Natural killer cell (primary cell): ENCODE measurements around the gene LDB1. TPM values are rescaled to one million over a fixed set of nuclear protein-coding genes. Genes with fewer than 3 reads are reported as not detected.

Experiments
- ATAC-seq, 3 donors: fragments of 150-1000 bp in 2 of 3; fragments of 200-7000 bp in 1 of 3; cut with Tn5 transposase; 1 replicate in 1 of 3; 2 replicates in 2 of 3; pipeline ENCODE4 v1.10.0; 2021; ENCODE audit warnings: mild to moderate bottlenecking in 2 of 3, moderate library complexity in 2 of 3
- DNase-seq, 2 donors: peaks; one replicate each; pipeline versions ENCODE4 v3.0.0 to v3.0.0-alpha.2; 2013 to 2021; ENCODE audit warnings: mixed read lengths in 1 of 2
- H3K27ac ChIP-seq: one replicate; pipeline ENCODE4 v1.5.1; 2013; ENCODE audit warnings: mild to moderate bottlenecking, low read length
- H3K27me3 ChIP-seq: one replicate; pipeline ENCODE4 v1.6.1; 2013; ENCODE audit warnings: low read length; ENCODE audit not compliant: control insufficient read depth, insufficient read depth
- H3K36me3 ChIP-seq: one replicate; pipeline ENCODE4 v1.6.1; 2013; ENCODE audit warnings: low read length; ENCODE audit not compliant: control insufficient read depth, insufficient read depth
- H3K4me1 ChIP-seq: one replicate; pipeline ENCODE4 v1.6.1; 2013; ENCODE audit warnings: low read length; ENCODE audit not compliant: control insufficient read depth, insufficient read depth
- H3K4me3 ChIP-seq: one replicate; pipeline ENCODE4 v1.5.1; 2013; ENCODE audit warnings: low read length
- H3K9me3 ChIP-seq: one replicate; pipeline ENCODE4 v1.6.1; 2013; ENCODE audit warnings: low read length; ENCODE audit not compliant: control insufficient read depth, insufficient read depth
- H3K27ac Mint-ChIP-seq, 2 donors: one replicate each; pipeline ENCODE4 v1.8.0; 2022; ENCODE audit warnings: mild to moderate bottlenecking in 2 of 2, mixed read lengths in 2 of 2, moderate library complexity in 1 of 2
- H3K27me3 Mint-ChIP-seq, 2 donors: one replicate each; pipeline ENCODE4 v1.8.0; 2022; ENCODE audit warnings: low read depth in 2 of 2, mixed read lengths in 2 of 2
- H3K36me3 Mint-ChIP-seq: one replicate; pipeline ENCODE4 v1.8.0; 2022; ENCODE audit warnings: mixed read lengths
- H3K4me1 Mint-ChIP-seq, 2 donors: one replicate each; pipeline ENCODE4 v1.8.0; 2022; ENCODE audit warnings: mixed read lengths in 2 of 2
- H3K4me3 Mint-ChIP-seq: one replicate; pipeline ENCODE4 v1.8.0; 2022; ENCODE audit warnings: mild to moderate bottlenecking, moderate library complexity, mixed read lengths
- H3K9me3 Mint-ChIP-seq, 2 donors: one replicate each; pipeline ENCODE4 v1.8.0; 2022; ENCODE audit warnings: mixed read lengths in 2 of 2
- CTCF ChIP-seq: fragments of 200-600 bp; IDR thresholded peaks from one replicate; pipeline ENCODE4 v1.8.0; 2022; ENCODE audit warnings: antibody characterized with exemption
- WGBS: methylation state at CpG from one replicate; pipeline ENCODE4 v1.1.7; 2013; ENCODE audit warnings: missing lambda C conversion rate; ENCODE audit not compliant: insufficient coverage; 5-methylcytosine and 5-hydroxymethylcytosine counted together
- intact Hi-C: fragments of 100-400 bp; cut with micrococcal nuclease; formaldehyde crosslinking; loops from one replicate; pipeline ENCODE4 v1.14.2; 2022
- total RNA-seq, 4 donors: library from RNA; stranded (reverse); fragments of 120-200 nt in 1 of 4; gene quantifications; one replicate each; pipeline versions ENCODE4 v1.2.3 to v1.2.4, GENCODE V29; 2013 to 2022

The LDB1 gene
- total RNA-seq, 3 donors from 2014 or later (not counting 1 experiment from before 2014, with no cell fraction given), result 103 to 109 (median 104) TPM

DNA sequence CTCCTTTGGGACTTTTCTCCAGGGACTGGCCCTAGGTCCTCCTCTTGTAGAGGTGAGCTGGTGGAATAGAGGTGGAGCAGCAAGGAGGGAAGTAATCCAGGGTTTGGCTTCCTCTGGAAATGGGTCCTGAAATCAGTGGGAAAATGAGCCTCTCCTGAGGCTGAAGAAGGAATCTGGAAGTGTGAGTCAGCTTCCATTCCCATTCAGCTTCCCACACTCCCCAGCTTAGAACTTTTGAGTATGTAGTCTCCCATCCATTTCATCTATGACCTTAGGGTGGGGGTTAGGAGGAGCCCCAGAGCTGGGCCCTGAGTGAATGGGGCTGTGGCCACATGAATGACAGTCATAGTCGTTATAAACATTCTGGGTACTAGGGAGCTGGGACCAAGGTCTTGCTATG lies 17.7 kb downstream of the LDB1 start:
- Mint-ChIP-seq H3K27me3 (no peaks in the 10 kb centered on the region), H3K4me3 (no peak overlapping the region), H3K9me3 (no peaks in the 10 kb centered on the region), H3K4me1 (peaks cover 9 to 22% of the 10 kb centered on the region in 2 donors), H3K36me3 (no peaks in the 10 kb centered on the region), H3K27ac (no peak overlapping the region)
- DNase-seq, result no peak
- Histone ChIP-seq H3K36me3 (peaks cover 13% of the 10 kb centered on the region), H3K27ac (no peak overlapping the region), H3K27me3 (no peaks in the 10 kb centered on the region), H3K4me3 (no peak overlapping the region), H3K9me3 (no peaks in the 10 kb centered on the region), H3K4me1 (peaks cover 14% of the 10 kb centered on the region)
- intact Hi-C loops, result no loop called here
- WGBS, result 76% methylated on average over 1 of the region's 1 CpG
- ATAC-seq, result no peak
- no peak for TF ChIP-seq CTCF

GRCh38 chr10:102101152-102101551 lies 19.0 kb downstream of the LDB1 start:
- Mint-ChIP-seq H3K27ac (no peak overlapping the region), H3K4me1 (peaks cover 9 to 19% of the 10 kb centered on the region in 2 donors), H3K27me3 (no peaks in the 10 kb centered on the region), H3K4me3 (no peak overlapping the region), H3K9me3 (no peaks in the 10 kb centered on the region), H3K36me3 (no peaks in the 10 kb centered on the region)
- H3K27me3 ChIP-seq, result no peaks in the 10 kb centered on the region
- ATAC-seq, result no peak
- intact Hi-C loops, result no loop called here
- WGBS, result 86% methylated on average over 5 of the region's 5 CpGs
- peaks cover 6% of the 10 kb centered on the region for H3K36me3 ChIP-seq
- no peak overlapping the region for H3K27ac ChIP-seq
- H3K4me1 ChIP-seq, result peaks cover 14% of the 10 kb centered on the region
- no peak for DNase-seq
- no peak for TF ChIP-seq CTCF
- H3K9me3 ChIP-seq, result no peaks in the 10 kb centered on the region
- no peak overlapping the region for H3K4me3 ChIP-seq

GRCh38 chr10:102096449-102096848 lies 23.7 kb downstream of the LDB1 start:
- ATAC-seq (no peak), DNase-seq (no peak)
- Histone ChIP-seq H3K4me3 (no peak overlapping the region), H3K4me1 (no peaks in the 10 kb centered on the region), H3K27ac (no peak overlapping the region), H3K27me3 (no peaks in the 10 kb centered on the region), H3K36me3 (peaks cover 2% of the 10 kb centered on the region), H3K9me3 (no peaks in the 10 kb centered on the region)
- H3K4me1 Mint-ChIP-seq, result no peaks in the 10 kb centered on the region
- intact Hi-C loops, result no loop called here
- no peaks in the 10 kb centered on the region for H3K27me3 Mint-ChIP-seq
- TF ChIP-seq CTCF, result no peak
- no peaks in the 10 kb centered on the region for H3K36me3 Mint-ChIP-seq
- H3K4me3 Mint-ChIP-seq, result no peak overlapping the region
- no peaks in the 10 kb centered on the region for H3K9me3 Mint-ChIP-seq
- 92% methylated on average over 7 of the region's 7 CpGs for WGBS
- H3K27ac Mint-ChIP-seq, result no peak overlapping the region

DNA sequence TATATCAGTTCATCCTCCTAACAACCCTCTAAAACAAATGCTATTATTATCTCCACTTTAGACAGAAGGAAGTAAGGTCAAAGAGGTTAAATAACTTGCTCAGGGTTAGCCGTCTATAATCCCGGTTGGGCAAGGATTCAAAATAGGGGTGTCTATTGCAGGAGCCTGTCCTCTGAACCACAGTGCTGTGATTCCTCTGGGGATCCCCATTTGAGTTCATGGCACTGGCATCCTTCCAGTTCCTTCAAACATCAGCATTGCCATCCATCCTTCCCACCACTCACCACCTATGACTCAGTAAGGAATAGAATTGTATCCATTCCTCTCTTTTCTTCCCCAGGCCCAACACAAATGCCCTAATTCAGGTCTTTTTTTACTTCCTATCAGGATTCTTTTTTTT lies 29.4 kb downstream of the LDB1 start:
- no peak overlapping the region for H3K27ac Mint-ChIP-seq
- H3K9me3 Mint-ChIP-seq, result no peaks in the 10 kb centered on the region
- Histone ChIP-seq H3K36me3 (no peaks in the 10 kb centered on the region), H3K27ac (no peak overlapping the region), H3K9me3 (no peaks in the 10 kb centered on the region), H3K4me1 (no peaks in the 10 kb centered on the region), H3K27me3 (no peaks in the 10 kb centered on the region), H3K4me3 (no peak overlapping the region)
- intact Hi-C loops, result no loop called here
- ATAC-seq, result no peak
- 96% methylated on average over 2 of the region's 2 CpGs for WGBS
- H3K4me3 Mint-ChIP-seq, result no peak overlapping the region
- no peaks in the 10 kb centered on the region for H3K4me1 Mint-ChIP-seq
- no peak for TF ChIP-seq CTCF
- H3K27me3 Mint-ChIP-seq, result no peaks in the 10 kb centered on the region
- H3K36me3 Mint-ChIP-seq, result no peaks in the 10 kb centered on the region
- no peak for DNase-seq
